ENCODE measurements around the gene TBC1D5. TPM values are rescaled to one million over a fixed set of nuclear protein-coding genes. Genes with fewer than 3 reads are reported as not detected.
"Not testable (repeated sequence)": the region's sequence is repeated elsewhere in the genome, so short reads cannot be mapped to it uniquely, and the experiment has no call there.

Gene TBC1D5
- total and polyA plus RNA-seq, 7 donors, result 7.2 to 82.3 (median 43.7) TPM

- H3K27me3 ChIP-seq, result no peaks in the 10 kb centered on the region
- no peak for DNase-seq
- no peaks in the 10 kb centered on the region for H3K9me3 ChIP-seq
- 80 to 94% methylated on average over 5 of the region's 5 CpGs for WGBS, 2 donors
- H3K27ac ChIP-seq, result no peak overlapping the region
- intact Hi-C loops (cut with DNase I), result no loop called here
- no peaks in the 10 kb centered on the region for H3K4me1 ChIP-seq
- H3K36me3 ChIP-seq, result peaks cover 0 to 14% (median 0%) of the 10 kb centered on the region in 4 donors
- H3K4me3 ChIP-seq, result no peak overlapping the region
- no peak for TF ChIP-seq CTCF (IDR thresholded peaks at IDR 0.05)
- TF ChIP-seq EP300 (IDR thresholded peaks at IDR 0.05), result no peak
- TF ChIP-seq POLR2A (IDR thresholded peaks at IDR 0.05), result no peak
- TF ChIP-seq POLR2AphosphoS5 (IDR thresholded peaks at IDR 0.05), result no peak
Observed at GRCh38 chr3:17394541-17395155, 347.8 kb downstream of the TBC1D5 start.

- H3K36me3 ChIP-seq, result peaks cover 0 to 24% (median 0%) of the 10 kb centered on the region in 4 donors
- intact Hi-C loops (cut with DNase I); H3K27me3 ChIP-seq; H3K4me3 ChIP-seq; H3K4me1 ChIP-seq; H3K27ac ChIP-seq; H3K9me3 ChIP-seq; DNase-seq: not testable (repeated sequence)
- WGBS, 2 donors, result 95 to 97% methylated on average over 5 of the region's 5 CpGs
Observed at GRCh38 chr3:17392516-17392915, 349.9 kb downstream of the TBC1D5 start.

- 98 to 99% methylated on average over 3 of the region's 3 CpGs for WGBS, 2 donors
- Histone ChIP-seq H3K27me3 (no peaks in the 10 kb centered on the region), H3K9me3 (no peaks in the 10 kb centered on the region), H3K36me3 (peaks cover 0 to 24% (median 0%) of the 10 kb centered on the region in 4 donors), H3K4me3 (no peak overlapping the region), H3K27ac (no peak overlapping the region), H3K4me1 (no peaks in the 10 kb centered on the region)
- intact Hi-C loops (cut with DNase I), result no loop called here
- no peak for DNase-seq
- TF ChIP-seq POLR2A (IDR thresholded peaks at IDR 0.05) (no peak), POLR2AphosphoS5 (IDR thresholded peaks at IDR 0.05) (no peak), EP300 (IDR thresholded peaks at IDR 0.05) (no peak), CTCF (IDR thresholded peaks at IDR 0.05) (no peak)
Observed at GRCh38 chr3:17390785-17391184, 351.6 kb downstream of the TBC1D5 start.

- no peaks in the 10 kb centered on the region for H3K27me3 ChIP-seq
- no peak for TF ChIP-seq CTCF (IDR thresholded peaks at IDR 0.05)
- TF ChIP-seq POLR2A (IDR thresholded peaks at IDR 0.05), result no peak
- H3K9me3 ChIP-seq, result no peaks in the 10 kb centered on the region
- DNase-seq, result no peak
- intact Hi-C loops (cut with DNase I), result no loop called here
- no peak overlapping the region for H3K4me3 ChIP-seq
- no peaks in the 10 kb centered on the region for H3K4me1 ChIP-seq
- H3K36me3 ChIP-seq, result peaks cover 0 to 19% (median 0%) of the 10 kb centered on the region in 4 donors
- no peak overlapping the region for H3K27ac ChIP-seq
- 96 to 100% methylated on average over 1 of the region's 1 CpG for WGBS, 2 donors
Observed at GRCh38 chr3:17387108-17387507, 355.3 kb downstream of the TBC1D5 start.

- Histone ChIP-seq H3K4me1 (no peaks in the 10 kb centered on the region), H3K27me3 (no peaks in the 10 kb centered on the region), H3K36me3 (peaks cover 0 to 19% (median 0%) of the 10 kb centered on the region in 4 donors), H3K4me3 (no peak overlapping the region), H3K9me3 (no peaks in the 10 kb centered on the region), H3K27ac (no peak overlapping the region)
- intact Hi-C loops (cut with DNase I), result no loop called here
- no peak for DNase-seq
- whole genome bisulfite sequencing, 2 donors, result 94 to 95% methylated on average over 8 of the region's 8 CpGs
- TF ChIP-seq EP300 (IDR thresholded peaks at IDR 0.05) (no peak), POLR2AphosphoS5 (IDR thresholded peaks at IDR 0.05) (no peak), POLR2A (IDR thresholded peaks at IDR 0.05) (no peak), CTCF (IDR thresholded peaks at IDR 0.05) (no peak)
Observed at GRCh38 chr3:17386432-17386831, 356.0 kb downstream of the TBC1D5 start.

All from sigmoid colon (tissue), 7 donors.